Measurements from ENCODE around the gene SIK3. TPM values are rescaled to one million over a fixed set of nuclear protein-coding genes. Genes with fewer than 3 reads are reported as not detected.

The SIK3 gene
- total and polyA plus RNA-seq, 12 donors: 9.9 to 47.3 (median 36.5) TPM

DNA sequence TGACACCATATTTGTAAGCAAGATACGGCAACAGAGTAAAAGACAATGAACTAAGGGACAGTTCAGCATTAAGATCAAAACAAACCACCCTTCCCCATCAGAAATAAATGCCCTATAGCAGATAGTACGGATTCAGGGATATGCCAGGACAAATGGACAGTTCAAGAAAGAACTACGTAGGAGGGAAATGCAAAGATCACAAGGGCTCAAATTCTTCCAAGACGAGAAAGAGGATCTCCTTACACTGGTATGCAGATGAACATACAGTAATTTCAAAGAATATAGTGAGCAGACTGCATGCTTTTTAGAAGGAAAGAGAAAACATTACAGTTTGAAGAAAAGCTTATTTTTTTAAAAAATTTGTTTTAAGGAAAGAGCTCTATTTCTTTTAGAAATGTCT lies 136.1 kb downstream of the SIK3 start:
- ATAC-seq: no peak
- Histone ChIP-seq H3K36me3 (no peaks in the 10 kb centered on the region), H3K9me3 (no peaks in the 10 kb centered on the region), H3K27me3 (no peaks in the 10 kb centered on the region), H3K27ac (no peak overlapping the region), H3K4me1 (peaks cover 0 to 65% (median 23%) of the 10 kb centered on the region in 9 donors), H3K4me3 (no peak overlapping the region)
- 90 to 93% methylated on average over 4 of the region's 4 CpGs for WGBS, 2 donors
- no peak for DNase-seq
- intact Hi-C loops (cut with DNase I): no loop called here
- TF ChIP-seq, protein P1, sequence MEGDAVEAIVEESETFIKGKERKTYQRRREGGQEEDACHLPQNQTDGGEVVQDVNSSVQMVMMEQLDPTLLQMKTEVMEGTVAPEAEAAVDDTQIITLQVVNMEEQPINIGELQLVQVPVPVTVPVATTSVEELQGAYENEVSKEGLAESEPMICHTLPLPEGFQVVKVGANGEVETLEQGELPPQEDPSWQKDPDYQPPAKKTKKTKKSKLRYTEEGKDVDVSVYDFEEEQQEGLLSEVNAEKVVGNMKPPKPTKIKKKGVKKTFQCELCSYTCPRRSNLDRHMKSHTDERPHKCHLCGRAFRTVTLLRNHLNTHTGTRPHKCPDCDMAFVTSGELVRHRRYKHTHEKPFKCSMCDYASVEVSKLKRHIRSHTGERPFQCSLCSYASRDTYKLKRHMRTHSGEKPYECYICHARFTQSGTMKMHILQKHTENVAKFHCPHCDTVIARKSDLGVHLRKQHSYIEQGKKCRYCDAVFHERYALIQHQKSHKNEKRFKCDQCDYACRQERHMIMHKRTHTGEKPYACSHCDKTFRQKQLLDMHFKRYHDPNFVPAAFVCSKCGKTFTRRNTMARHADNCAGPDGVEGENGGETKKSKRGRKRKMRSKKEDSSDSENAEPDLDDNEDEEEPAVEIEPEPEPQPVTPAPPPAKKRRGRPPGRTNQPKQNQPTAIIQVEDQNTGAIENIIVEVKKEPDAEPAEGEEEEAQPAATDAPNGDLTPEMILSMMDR (IDR thresholded peaks at IDR 0.05): no peak

DNA sequence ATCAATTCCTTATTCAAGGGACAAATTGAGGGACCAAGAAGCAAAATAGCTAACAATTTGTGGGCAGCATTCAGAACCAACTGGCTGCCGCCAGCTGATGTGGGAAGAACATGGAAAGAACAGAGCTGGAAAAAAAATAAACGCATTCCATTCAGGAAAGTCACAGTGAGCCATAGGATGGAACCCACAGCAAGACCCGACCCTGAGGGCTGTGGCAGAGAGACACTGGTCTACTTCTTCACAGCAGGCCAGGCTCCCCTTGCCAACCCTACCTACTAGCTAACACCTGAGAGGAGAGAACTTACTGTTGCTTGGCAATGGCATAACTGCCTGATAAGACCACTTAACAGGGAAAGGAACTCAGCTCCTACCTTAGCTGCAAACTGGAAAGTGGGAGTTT lies 137.3 kb downstream of the SIK3 start:
- Histone ChIP-seq H3K36me3 (peaks cover 0 to 11% (median 0%) of the 10 kb centered on the region in 9 donors), H3K4me1 (peaks cover 0 to 65% (median 23%) of the 10 kb centered on the region in 9 donors), H3K4me3 (no peak overlapping the region), H3K27ac (no peak overlapping the region), H3K27me3 (no peaks in the 10 kb centered on the region), H3K9me3 (no peaks in the 10 kb centered on the region)
- ATAC-seq (peak in 3 of 8 donors; percentile 35 to 50 (median 43)), DNase-seq (no peak)
- 54 to 60% methylated on average over 3 of the region's 3 CpGs for WGBS, 2 donors
- TF ChIP-seq, protein P1 (IDR thresholded peaks at IDR 0.05): no peak
- intact Hi-C loops (cut with DNase I): no loop called here

DNA sequence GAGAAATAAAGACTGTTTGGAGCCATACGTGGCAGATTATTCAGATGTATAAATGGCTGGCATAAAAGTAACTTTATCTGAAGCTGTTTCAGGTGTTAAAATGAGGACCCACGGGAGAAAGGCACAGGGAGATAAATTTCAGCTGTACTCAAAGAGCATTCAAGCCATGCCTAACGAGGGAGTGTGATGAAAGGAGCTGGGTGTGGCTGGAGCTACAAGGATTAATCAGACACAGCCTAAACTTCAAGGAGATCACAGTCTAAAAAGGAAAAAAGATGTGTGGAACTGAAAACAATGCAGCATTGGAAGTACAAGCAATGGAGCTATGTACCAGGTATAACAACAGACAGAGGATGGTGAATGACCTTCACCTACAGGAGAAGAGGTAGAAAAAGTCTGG lies 140.0 kb downstream of the SIK3 start:
- Histone ChIP-seq H3K27ac (no peak overlapping the region), H3K27me3 (no peaks in the 10 kb centered on the region), H3K4me3 (no peak overlapping the region), H3K9me3 (no peaks in the 10 kb centered on the region), H3K36me3 (peaks cover 0 to 37% (median 0%) of the 10 kb centered on the region in 9 donors), H3K4me1 (peaks cover 0 to 71% (median 23%) of the 10 kb centered on the region in 9 donors)
- TF ChIP-seq, protein P1 (IDR thresholded peaks at IDR 0.05): no peak
- WGBS, 2 donors: 43 to 56% methylated on average over 3 of the region's 3 CpGs
- DNase-seq (no peak), ATAC-seq (peak in 2 of 8 donors; percentile 15 to 48)
- intact Hi-C loops (cut with DNase I): no loop called here

DNA sequence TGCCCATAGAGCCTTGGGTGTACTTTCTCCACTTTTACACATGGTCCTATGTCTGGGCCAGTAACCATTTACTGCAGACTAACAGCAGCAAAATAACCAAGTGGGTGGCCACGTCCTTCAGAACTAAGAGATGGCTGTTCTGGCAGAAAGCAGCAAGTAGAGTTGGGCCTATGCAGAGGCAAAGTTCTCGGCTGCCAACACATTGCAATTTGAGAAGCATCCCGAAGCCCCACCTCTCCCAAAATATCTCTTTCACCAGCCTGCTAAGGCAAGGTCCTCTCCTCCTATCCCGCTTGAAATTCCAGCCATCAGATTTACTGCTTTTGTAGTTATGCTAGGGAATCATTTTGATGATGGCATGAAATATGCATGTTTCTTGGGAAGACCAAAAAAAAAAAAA lies 142.3 kb downstream of the SIK3 start:
- H3K27me3 ChIP-seq: no peaks in the 10 kb centered on the region
- peak in 6 of 8 donors; percentile 34 to 87 (median 72) for ATAC-seq
- TF ChIP-seq, protein P1 (IDR thresholded peaks at IDR 0.05): no peak
- no peaks in the 10 kb centered on the region for H3K9me3 ChIP-seq
- WGBS, 2 donors: 51 to 74% methylated on average over 4 of the region's 4 CpGs
- H3K27ac ChIP-seq: peak overlapping the region in 4 of 10 donors; percentile 35 to 44 (median 38)
- H3K4me1 ChIP-seq: peaks cover 0 to 48% (median 16%) of the 10 kb centered on the region in 9 donors
- intact Hi-C loops (cut with DNase I): no loop called here
- H3K36me3 ChIP-seq: peaks cover 0 to 41% (median 0%) of the 10 kb centered on the region in 9 donors
- no peak for DNase-seq
- H3K4me3 ChIP-seq: no peak overlapping the region
